ENCODE results near the gene COL25A1. TPM values are rescaled to one million over a fixed set of nuclear protein-coding genes. Genes with fewer than 3 reads are reported as not detected.

The COL25A1 gene
- polyA plus RNA-seq, 3 donors from 2014 or later = not detected

DNA sequence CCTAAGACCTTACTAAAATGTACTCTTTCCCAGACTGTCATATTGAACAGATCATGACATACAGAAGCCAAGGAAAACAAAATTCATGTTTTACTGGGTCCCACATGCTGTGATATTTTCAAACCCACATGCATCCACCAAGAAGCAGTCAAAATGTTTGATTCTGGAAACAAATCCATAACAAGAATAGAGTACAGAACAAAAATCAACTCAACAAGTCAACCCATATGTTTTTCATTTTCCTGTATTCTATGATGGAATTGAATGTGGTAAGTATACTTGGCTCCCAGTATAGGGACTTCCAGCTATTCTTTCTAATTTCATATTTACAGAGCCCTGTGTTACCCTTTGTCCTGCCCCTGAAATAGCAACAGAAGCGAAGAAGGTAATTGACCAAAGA lies 106.8 kb downstream of the COL25A1 start:
- DNase-seq = no peak
- Mint-ChIP-seq H3K36me3 (no peaks in the 10 kb centered on the region), H3K27ac (no peak overlapping the region), H3K9me3 (no peaks in the 10 kb centered on the region), H3K4me1 (no peaks in the 10 kb centered on the region), H3K27me3 (ENCODE audit: low read depth in 3 of 3) (peaks cover 0 to 2% (median 0%) of the 10 kb centered on the region in 3 donors), H3K4me3 (no peak overlapping the region)

DNA sequence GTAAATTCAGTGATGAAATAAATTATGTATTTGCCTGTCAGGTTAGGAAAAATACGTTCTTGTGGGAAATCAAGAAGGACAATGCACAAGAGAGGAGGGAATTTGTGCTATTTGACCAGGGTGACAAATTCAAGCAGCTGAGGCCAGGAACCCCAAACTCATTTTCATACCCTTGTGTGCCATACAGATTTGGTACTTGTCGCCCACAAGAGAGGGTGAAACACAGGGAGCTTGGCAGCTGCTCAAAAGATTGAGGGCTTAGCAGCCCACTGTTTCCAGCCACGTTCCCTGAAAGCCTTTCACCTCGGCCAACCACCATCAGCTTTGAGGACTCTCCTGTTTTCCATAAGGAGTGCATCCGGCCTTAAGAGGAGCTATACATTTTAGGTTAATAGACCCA lies 111.2 kb downstream of the COL25A1 start:
- Mint-ChIP-seq H3K9me3 (no peaks in the 10 kb centered on the region), H3K27me3 (ENCODE audit: low read depth in 3 of 3) (peaks cover 0 to 6% (median 2%) of the 10 kb centered on the region in 3 donors), H3K27ac (no peak overlapping the region), H3K36me3 (no peaks in the 10 kb centered on the region), H3K4me3 (no peak overlapping the region), H3K4me1 (no peaks in the 10 kb centered on the region)
- DNase-seq = no peak

DNA sequence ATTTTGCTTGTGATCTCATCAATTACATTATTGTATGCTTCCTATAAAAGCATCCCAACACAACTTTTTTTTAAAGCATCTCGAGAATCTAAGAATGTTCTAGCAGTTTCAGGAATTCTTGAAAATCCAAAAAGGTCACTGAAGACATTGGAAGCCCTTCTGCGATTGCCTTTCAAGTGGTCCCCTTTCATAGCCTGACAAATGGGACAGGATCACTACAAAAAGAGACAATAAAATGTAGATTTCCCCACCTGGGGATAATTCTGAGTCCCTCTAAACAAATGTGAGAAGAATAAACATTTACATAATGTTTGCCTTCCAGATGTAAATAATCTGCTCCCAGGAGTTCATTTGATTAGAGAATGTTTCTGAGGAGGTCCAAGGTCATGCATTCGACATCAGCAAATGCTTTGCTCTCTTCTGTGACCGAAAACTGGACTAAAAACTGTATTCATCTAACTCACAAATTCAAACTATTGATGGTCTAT lies 116.0 kb downstream of the COL25A1 start:
- Mint-ChIP-seq H3K4me1 (no peaks in the 10 kb centered on the region), H3K27me3 (ENCODE audit: low read depth in 3 of 3) (peaks cover 0 to 10% (median 7%) of the 10 kb centered on the region in 3 donors), H3K9me3 (peaks cover 0 to 7% (median 0%) of the 10 kb centered on the region in 6 donors), H3K27ac (no peak overlapping the region), H3K4me3 (no peak overlapping the region), H3K36me3 (no peaks in the 10 kb centered on the region)
- DNase-seq = no peak

- Mint-ChIP-seq H3K4me1 (no peaks in the 10 kb centered on the region), H3K9me3 (peaks cover 0 to 7% (median 0%) of the 10 kb centered on the region in 6 donors), H3K4me3 (no peak overlapping the region), H3K27me3 (ENCODE audit: low read depth in 3 of 3) (peaks cover 0 to 10% (median 7%) of the 10 kb centered on the region in 3 donors), H3K36me3 (no peaks in the 10 kb centered on the region), H3K27ac (no peak overlapping the region)
- DNase-seq = no peak
Observed at GRCh38 chr4:109185951-109186350, 116.5 kb downstream of the COL25A1 start.

GRCh38 chr4:109185548-109185947 lies 116.9 kb downstream of the COL25A1 start:
- H3K36me3 Mint-ChIP-seq = no peaks in the 10 kb centered on the region
- H3K9me3 Mint-ChIP-seq = peaks cover 0 to 7% (median 0%) of the 10 kb centered on the region in 6 donors
- no peak for DNase-seq
- H3K27me3 Mint-ChIP-seq (ENCODE audit: low read depth in 3 of 3) = peaks cover 0 to 10% (median 7%) of the 10 kb centered on the region in 3 donors
- no peak overlapping the region for H3K27ac Mint-ChIP-seq
- no peaks in the 10 kb centered on the region for H3K4me1 Mint-ChIP-seq
- no peak overlapping the region for H3K4me3 Mint-ChIP-seq

DNA sequence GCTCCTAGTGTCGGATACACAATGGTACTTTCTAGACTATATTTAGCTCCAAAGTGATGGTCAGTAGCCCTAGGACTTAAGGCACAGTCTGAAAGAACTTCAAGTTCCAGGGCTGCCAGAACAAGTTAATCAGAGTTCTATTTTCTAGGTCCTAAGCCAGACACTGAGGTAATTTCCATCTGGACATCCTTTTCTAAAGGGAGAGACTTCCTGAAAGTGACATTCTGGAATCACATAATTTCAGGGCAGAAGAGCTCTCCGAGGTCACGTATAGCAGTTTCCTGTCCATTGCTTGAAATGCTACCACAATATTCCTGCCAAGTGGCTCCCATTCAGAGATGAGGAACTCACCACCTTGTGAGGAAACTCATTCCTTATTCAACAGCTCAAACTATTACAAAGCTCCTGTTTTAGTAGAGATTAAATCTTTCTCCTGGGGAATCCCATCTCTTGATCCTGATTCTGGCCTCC lies 117.9 kb downstream of the COL25A1 start:
- Mint-ChIP-seq H3K4me3 (no peak overlapping the region), H3K4me1 (no peaks in the 10 kb centered on the region), H3K27ac (no peak overlapping the region), H3K9me3 (peaks cover 0 to 7% (median 0%) of the 10 kb centered on the region in 6 donors), H3K27me3 (ENCODE audit: low read depth in 3 of 3) (peaks cover 0 to 10% (median 7%) of the 10 kb centered on the region in 3 donors), H3K36me3 (no peaks in the 10 kb centered on the region)
- no peak for DNase-seq

DNA sequence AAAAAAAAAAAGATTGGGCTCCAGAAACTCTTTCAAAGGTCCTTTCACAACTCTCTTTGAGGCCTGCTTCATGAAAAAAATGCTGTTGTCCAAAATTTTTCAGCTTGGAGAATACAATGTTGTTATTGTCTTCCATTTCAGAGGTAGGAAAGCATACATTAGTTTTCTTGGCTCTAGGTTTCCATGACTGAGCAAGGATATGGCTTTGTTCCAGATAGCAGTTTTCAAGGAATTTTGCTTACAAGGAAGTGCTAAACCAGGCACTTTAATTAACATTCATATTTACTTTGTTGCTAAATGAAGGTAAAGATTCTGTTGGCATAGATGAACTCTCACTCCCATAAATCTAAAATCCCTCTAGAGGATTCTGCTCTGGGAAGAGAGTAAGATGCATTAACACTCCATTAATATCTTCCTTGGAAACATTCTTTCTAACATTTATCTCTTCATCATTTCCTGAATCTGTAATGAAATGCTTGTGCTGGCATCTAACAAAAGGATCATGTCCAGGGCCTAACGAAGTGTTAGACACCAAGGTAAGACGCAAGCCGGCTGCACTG lies 118.4 kb downstream of the COL25A1 start:
- Mint-ChIP-seq H3K27ac (no peak overlapping the region), H3K9me3 (peaks cover 0 to 7% (median 0%) of the 10 kb centered on the region in 6 donors), H3K27me3 (ENCODE audit: low read depth in 3 of 3) (peaks cover 0 to 10% (median 7%) of the 10 kb centered on the region in 3 donors), H3K36me3 (no peaks in the 10 kb centered on the region), H3K4me1 (no peaks in the 10 kb centered on the region), H3K4me3 (no peak overlapping the region)
- DNase-seq = no peak

DNA sequence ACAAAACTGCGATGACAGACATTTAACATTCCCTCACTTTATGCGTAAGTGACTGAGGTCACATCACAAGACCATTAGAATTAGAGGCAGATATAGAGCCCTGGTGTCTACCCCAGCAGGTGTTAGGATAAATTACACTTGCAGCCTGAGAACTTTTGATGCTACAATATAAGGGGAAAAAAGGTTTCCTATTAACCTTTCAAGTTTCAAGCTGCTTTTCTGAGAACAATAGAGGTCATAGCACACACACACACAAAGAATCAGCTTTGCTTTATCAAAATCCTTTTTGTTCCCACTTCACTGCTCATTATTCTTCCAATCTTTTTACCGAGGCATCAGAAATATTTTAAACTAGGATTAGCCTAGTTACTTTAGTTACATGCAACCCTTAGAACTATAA lies 119.8 kb downstream of the COL25A1 start:
- H3K4me3 Mint-ChIP-seq = no peak overlapping the region
- no peak for DNase-seq
- peaks cover 0 to 7% (median 0%) of the 10 kb centered on the region in 6 donors for H3K9me3 Mint-ChIP-seq
- peaks cover 0 to 7% (median 3%) of the 10 kb centered on the region in 3 donors for H3K27me3 Mint-ChIP-seq (ENCODE audit: low read depth in 3 of 3)
- H3K27ac Mint-ChIP-seq = no peak overlapping the region
- H3K4me1 Mint-ChIP-seq = no peaks in the 10 kb centered on the region
- no peaks in the 10 kb centered on the region for H3K36me3 Mint-ChIP-seq

GRCh38 chr4:109179061-109179460 lies 123.4 kb downstream of the COL25A1 start:
- H3K27ac Mint-ChIP-seq = no peak overlapping the region
- H3K36me3 Mint-ChIP-seq = no peaks in the 10 kb centered on the region
- H3K27me3 Mint-ChIP-seq (ENCODE audit: low read depth in 3 of 3) = peaks cover 3 to 9% (median 5%) of the 10 kb centered on the region in 3 donors

GRCh38 chr4:109177096-109177810 lies 125.2 kb downstream of the COL25A1 start:
- no peaks in the 10 kb centered on the region for H3K36me3 Mint-ChIP-seq
- peaks cover 0 to 7% (median 5%) of the 10 kb centered on the region in 3 donors for H3K27me3 Mint-ChIP-seq (ENCODE audit: low read depth in 3 of 3)
- no peak overlapping the region for H3K4me3 Mint-ChIP-seq
- H3K27ac Mint-ChIP-seq = no peak overlapping the region
- no peak for DNase-seq
- H3K4me1 Mint-ChIP-seq = no peaks in the 10 kb centered on the region
- H3K9me3 Mint-ChIP-seq = peaks cover 0 to 2% (median 0%) of the 10 kb centered on the region in 6 donors

More at GRCh38 chr4:109179061-109179460, 123.4 kb downstream of the COL25A1 start:
- no peak for DNase-seq
- H3K4me3 Mint-ChIP-seq = no peak overlapping the region
- peaks cover 0 to 2% (median 0%) of the 10 kb centered on the region in 6 donors for H3K9me3 Mint-ChIP-seq
- no peaks in the 10 kb centered on the region for H3K4me1 Mint-ChIP-seq

DNA sequence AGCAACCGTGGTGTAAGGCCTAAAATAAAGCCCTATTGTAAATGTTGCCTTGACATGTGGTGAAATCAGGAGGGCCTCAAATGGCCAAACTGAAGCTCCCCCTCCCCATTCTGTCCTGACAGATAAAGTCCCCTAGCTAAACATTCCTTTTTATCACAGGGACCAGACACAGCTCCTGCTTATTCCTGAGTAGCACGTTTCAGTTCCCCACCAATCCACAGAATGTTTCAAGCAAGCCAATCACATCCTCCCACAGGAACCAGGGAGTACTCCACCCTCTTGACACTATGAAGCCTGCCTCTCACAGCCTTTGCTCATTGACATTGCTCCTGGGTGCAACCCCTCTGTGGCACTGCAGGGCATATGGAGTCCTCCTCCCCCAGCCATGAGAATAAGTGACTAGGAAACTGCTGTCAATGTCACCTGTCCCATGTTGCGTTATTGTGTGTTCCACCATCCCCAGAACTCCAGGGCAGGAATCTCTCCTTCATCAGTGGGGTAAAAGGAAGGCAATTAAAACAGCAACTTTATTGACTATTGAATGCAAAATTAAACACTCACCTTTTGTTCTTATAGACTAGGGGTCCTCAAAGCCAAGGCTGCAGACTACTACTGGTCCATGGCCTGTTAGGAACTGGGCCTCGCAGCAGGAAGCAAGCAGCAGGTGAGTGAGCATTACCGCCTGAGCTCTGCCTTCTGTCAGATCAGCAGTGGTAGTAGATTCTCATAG lies 128.1 kb downstream of the COL25A1 start:
- Mint-ChIP-seq H3K4me3 (no peak overlapping the region), H3K4me1 (no peaks in the 10 kb centered on the region), H3K36me3 (no peaks in the 10 kb centered on the region), H3K27ac (no peak overlapping the region), H3K9me3 (no peaks in the 10 kb centered on the region), H3K27me3 (ENCODE audit: low read depth in 3 of 3) (peaks cover 0 to 5% (median 4%) of the 10 kb centered on the region in 3 donors)
- no peak for DNase-seq

GRCh38 chr4:109172301-109172700 lies 130.2 kb downstream of the COL25A1 start:
- peaks cover 0 to 5% (median 4%) of the 10 kb centered on the region in 3 donors for H3K27me3 Mint-ChIP-seq (ENCODE audit: low read depth in 3 of 3)
- H3K36me3 Mint-ChIP-seq = no peaks in the 10 kb centered on the region
- no peaks in the 10 kb centered on the region for H3K4me1 Mint-ChIP-seq
- H3K4me3 Mint-ChIP-seq = no peak overlapping the region
- H3K27ac Mint-ChIP-seq = no peak overlapping the region
- H3K9me3 Mint-ChIP-seq = peaks cover 0 to 1% (median 0%) of the 10 kb centered on the region in 6 donors
- DNase-seq = no peak

- no peak for DNase-seq
- Mint-ChIP-seq H3K27me3 (ENCODE audit: low read depth in 3 of 3) (peaks cover 0 to 2% (median 0%) of the 10 kb centered on the region in 3 donors), H3K27ac (no peak overlapping the region), H3K4me1 (no peaks in the 10 kb centered on the region), H3K9me3 (peaks cover 0 to 1% (median 0%) of the 10 kb centered on the region in 6 donors), H3K36me3 (no peaks in the 10 kb centered on the region), H3K4me3 (no peak overlapping the region)
Observed at GRCh38 chr4:109171070-109171469, 131.4 kb downstream of the COL25A1 start.

DNA sequence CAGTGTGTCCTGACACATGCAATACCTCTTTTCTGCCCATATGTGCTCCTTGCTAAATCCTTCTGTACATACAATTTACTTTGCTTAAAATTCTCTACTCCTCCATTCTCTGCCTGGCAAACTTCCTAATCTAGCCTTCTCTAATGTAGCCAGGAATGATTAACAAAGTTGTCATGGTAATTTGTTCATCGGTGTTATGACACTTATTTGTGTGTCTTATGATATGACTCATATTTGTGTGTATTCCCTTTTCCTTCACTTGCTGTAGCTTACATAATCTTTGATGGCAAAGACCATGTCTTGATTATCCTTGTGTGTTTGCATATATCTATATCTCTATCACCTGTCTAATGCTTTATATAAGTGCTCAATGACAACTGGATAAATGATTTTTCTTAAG lies 133.3 kb downstream of the COL25A1 start:
- no peaks in the 10 kb centered on the region for H3K27me3 Mint-ChIP-seq (ENCODE audit: low read depth in 3 of 3)
- H3K36me3 Mint-ChIP-seq = no peaks in the 10 kb centered on the region
- no peak overlapping the region for H3K27ac Mint-ChIP-seq
- no peak overlapping the region for H3K4me3 Mint-ChIP-seq
- DNase-seq = no peak
- H3K4me1 Mint-ChIP-seq = no peaks in the 10 kb centered on the region
- H3K9me3 Mint-ChIP-seq = peaks cover 0 to 1% (median 0%) of the 10 kb centered on the region in 6 donors
